SU-DHL-6 (cell line): ENCODE measurements around the gene HECTD4.

ENCODE experiments used
- H2AFZ ChIP-seq: fragments of 200-600 bp; sonication (generic); 2 replicates; pipeline ENCODE4 v1.6.1; 2014; ENCODE audit warnings: low read depth, mild to moderate bottlenecking, moderate library complexity, mixed read lengths, antibody characterized with exemption, low read length; ENCODE audit not compliant: severe bottlenecking
- H3F3A ChIP-seq: fragments of 200-600 bp; shearing (Covaris generic); 2 replicates; pipeline ENCODE4 v1.6.0; 2016; ENCODE audit warnings: antibody characterized with exemption, mild to moderate bottlenecking; ENCODE audit not compliant: insufficient read depth
- H3K27ac ChIP-seq: fragments of 200-600 bp; sonication (generic); 2 replicates; pipeline ENCODE4 v1.5.1; 2016; ENCODE audit warnings: low read depth, mild to moderate bottlenecking, low read length, moderate library complexity, mixed read lengths
- H3K27me3 ChIP-seq: fragments of 200-600 bp; sonication (generic), shearing (Covaris generic); 2 replicates; pipeline ENCODE4 v1.6.0; 2014; ENCODE audit warnings: mild to moderate bottlenecking, low read length
- H3K36me3 ChIP-seq: fragments of 200-600 bp; sonication (generic); 2 replicates; pipeline ENCODE4 v1.6.1; 2014; ENCODE audit warnings: mild to moderate bottlenecking, low read length, mixed read lengths
- H3K4me2 ChIP-seq: fragments of 300-600, 200-600 bp; shearing (Covaris generic), sonication (generic); 2 replicates; pipeline ENCODE4 v1.6.0; 2014; ENCODE audit warnings: low read length, low read depth, mild to moderate bottlenecking; ENCODE audit not compliant: poor library complexity, severe bottlenecking
- H3K4me3 ChIP-seq: fragments of 200-600 bp; sonication (generic); 2 replicates; pipeline ENCODE4 v1.5.1; 2014; ENCODE audit warnings: antibody characterized with exemption, low read length, mild to moderate bottlenecking, mixed read lengths; ENCODE audit not compliant: insufficient read depth, poor library complexity, severe bottlenecking
- H3K79me2 ChIP-seq: fragments of 200-600 bp; sonication (generic); 2 replicates; pipeline ENCODE4 v1.6.1; 2014; ENCODE audit warnings: mild to moderate bottlenecking, low read length, moderate library complexity; ENCODE audit not compliant: insufficient read depth
- H3K9ac ChIP-seq: fragments of 200-600 bp; sonication (generic); 2 replicates; pipeline ENCODE4 v1.7.0; 2014; ENCODE audit warnings: mild to moderate bottlenecking, low read length
- H3K9me2 ChIP-seq: fragments of 200-600 bp; sonication (generic); replicated peaks from 2 replicates; pipeline ENCODE4 v1.6.1; 2014; ENCODE audit warnings: low read length; ENCODE audit not compliant: insufficient read depth
- H3K9me3 ChIP-seq: fragments of 200-600 bp; sonication (generic); 2 replicates; pipeline ENCODE4 v1.6.1; 2014; ENCODE audit warnings: low read length, mixed read lengths; ENCODE audit not compliant: insufficient read depth
- H4K20me1 ChIP-seq: fragments of 200-600 bp; sonication (generic); 2 replicates; pipeline ENCODE4 v1.6.1; 2014; ENCODE audit warnings: low read depth, mild to moderate bottlenecking, antibody characterized with exemption, low read length, moderate library complexity, mixed read lengths
- CTCF ChIP-seq: fragments of 200-600 bp; sonication (generic); IDR thresholded peaks from one replicate; pipeline ENCODE4 v1.5.1; 2017; ENCODE audit warnings: antibody characterized with exemption, mild to moderate bottlenecking, low read length, moderate library complexity; ENCODE audit not compliant: insufficient read depth, poor library complexity, severe bottlenecking
- EZH2phosphoT487 ChIP-seq: fragments of 200-600 bp; sonication (generic), shearing (Covaris generic); conservative IDR thresholded peaks from 2 replicates; pipeline ENCODE4 v1.6.1; 2018; ENCODE audit warnings: mild to moderate bottlenecking, antibody characterized with exemption, low read length, moderate library complexity, mixed read lengths

The HECTD4 gene

GRCh38 chr12:112179341-112179740 lies 202.9 kb downstream of the HECTD4 start:
- H3F3A ChIP-seq = no peaks in the 10 kb centered on the region
- H3K79me2 ChIP-seq = no peaks in the 10 kb centered on the region
- TF ChIP-seq CTCF (no peak), EZH2phosphoT487 (no peak)
- no peak overlapping the region for H2AFZ ChIP-seq
- no peaks in the 10 kb centered on the region for H4K20me1 ChIP-seq
- no peaks in the 10 kb centered on the region for H3K27me3 ChIP-seq
- no peak overlapping the region for H3K27ac ChIP-seq
- H3K4me3 ChIP-seq = no peak overlapping the region
- no peaks in the 10 kb centered on the region for H3K9me3 ChIP-seq
- H3K4me2 ChIP-seq = no peak overlapping the region
- no peak overlapping the region for H3K9ac ChIP-seq
- no peaks in the 10 kb centered on the region for H3K9me2 ChIP-seq
- no peaks in the 10 kb centered on the region for H3K36me3 ChIP-seq

GRCh38 chr12:112178796-112179195 lies 203.4 kb downstream of the HECTD4 start:
- no peak for TF ChIP-seq EZH2phosphoT487
- TF ChIP-seq CTCF = no peak
- Histone ChIP-seq H3K27ac (no peak overlapping the region), H3K4me3 (no peak overlapping the region), H3K36me3 (no peaks in the 10 kb centered on the region), H4K20me1 (no peaks in the 10 kb centered on the region), H3K27me3 (no peaks in the 10 kb centered on the region), H3K9me3 (no peaks in the 10 kb centered on the region), H3K9me2 (no peaks in the 10 kb centered on the region), H2AFZ (no peak overlapping the region), H3K4me2 (no peak overlapping the region), H3K79me2 (no peaks in the 10 kb centered on the region), H3F3A (no peaks in the 10 kb centered on the region), H3K9ac (no peak overlapping the region)

GRCh38 chr12:112176321-112177010 lies 205.8 kb downstream of the HECTD4 start:
- Histone ChIP-seq H3K36me3 (no peaks in the 10 kb centered on the region), H3K4me3 (no peak overlapping the region), H3K4me2 (no peak overlapping the region), H3K27me3 (no peaks in the 10 kb centered on the region), H3K79me2 (no peaks in the 10 kb centered on the region), H3K9ac (no peak overlapping the region), H3K27ac (no peak overlapping the region), H4K20me1 (no peaks in the 10 kb centered on the region), H3F3A (no peaks in the 10 kb centered on the region), H3K9me3 (no peaks in the 10 kb centered on the region), H3K9me2 (no peaks in the 10 kb centered on the region), H2AFZ (no peak overlapping the region)
- TF ChIP-seq EZH2phosphoT487 = no peak
- no peak for TF ChIP-seq CTCF
